ENCODE data around the gene LRRC1.

Gene LRRC1

DNA sequence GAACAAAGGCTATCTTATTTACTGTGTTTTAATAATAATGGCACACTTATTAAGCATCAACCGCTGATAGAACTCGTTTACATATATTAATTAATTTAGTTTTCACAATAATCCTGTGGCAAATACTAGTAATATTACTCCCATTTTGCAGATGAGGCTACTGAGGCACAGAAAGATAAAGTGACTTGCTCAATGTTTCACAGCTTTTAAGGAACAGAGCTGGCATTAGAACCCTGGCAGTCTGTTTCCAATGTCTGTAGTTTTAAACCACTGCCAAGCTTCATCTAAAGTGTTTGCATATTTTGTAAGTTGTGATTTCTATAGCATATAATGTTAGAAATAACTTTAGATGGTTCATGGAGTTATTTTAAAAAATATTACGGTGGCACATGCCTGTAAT is 38.4 kb upstream of the LRRC1 start:
- TF ChIP-seq, protein P1, sequence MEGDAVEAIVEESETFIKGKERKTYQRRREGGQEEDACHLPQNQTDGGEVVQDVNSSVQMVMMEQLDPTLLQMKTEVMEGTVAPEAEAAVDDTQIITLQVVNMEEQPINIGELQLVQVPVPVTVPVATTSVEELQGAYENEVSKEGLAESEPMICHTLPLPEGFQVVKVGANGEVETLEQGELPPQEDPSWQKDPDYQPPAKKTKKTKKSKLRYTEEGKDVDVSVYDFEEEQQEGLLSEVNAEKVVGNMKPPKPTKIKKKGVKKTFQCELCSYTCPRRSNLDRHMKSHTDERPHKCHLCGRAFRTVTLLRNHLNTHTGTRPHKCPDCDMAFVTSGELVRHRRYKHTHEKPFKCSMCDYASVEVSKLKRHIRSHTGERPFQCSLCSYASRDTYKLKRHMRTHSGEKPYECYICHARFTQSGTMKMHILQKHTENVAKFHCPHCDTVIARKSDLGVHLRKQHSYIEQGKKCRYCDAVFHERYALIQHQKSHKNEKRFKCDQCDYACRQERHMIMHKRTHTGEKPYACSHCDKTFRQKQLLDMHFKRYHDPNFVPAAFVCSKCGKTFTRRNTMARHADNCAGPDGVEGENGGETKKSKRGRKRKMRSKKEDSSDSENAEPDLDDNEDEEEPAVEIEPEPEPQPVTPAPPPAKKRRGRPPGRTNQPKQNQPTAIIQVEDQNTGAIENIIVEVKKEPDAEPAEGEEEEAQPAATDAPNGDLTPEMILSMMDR (IDR thresholded peaks at IDR 0.05) = no peak

GRCh38 chr6:53758496-53758895 is 36.3 kb upstream of the LRRC1 start:
- TF ChIP-seq, protein P1 (IDR thresholded peaks at IDR 0.05) = no peak

DNA sequence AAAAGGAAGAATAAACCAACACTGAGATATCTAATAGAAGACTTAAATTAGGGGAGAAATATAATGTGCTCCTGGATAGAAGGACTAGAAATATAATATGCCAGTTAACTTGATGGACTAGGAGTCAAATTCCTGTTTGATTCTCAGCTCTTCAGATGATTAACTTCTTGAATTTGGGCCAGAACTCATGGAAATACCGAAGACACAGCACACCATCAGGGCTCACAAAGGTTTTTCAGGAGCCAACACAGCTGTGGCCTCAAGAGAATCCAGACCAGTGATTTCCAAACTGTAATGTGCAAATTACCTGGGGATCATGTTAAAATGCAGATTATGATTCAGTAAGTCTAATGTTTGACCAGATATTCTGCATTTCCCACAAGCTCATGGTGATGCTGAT is 33.8 kb upstream of the LRRC1 start:
- TF ChIP-seq, protein P1 (IDR thresholded peaks at IDR 0.05) = no peak

- TF ChIP-seq, protein P1 (IDR thresholded peaks at IDR 0.05) = no peak
These were observed 29.5 kb upstream of the LRRC1 start for GRCh38 chr6:53765270-53765669.

GRCh38 chr6:53766930-53767329 is 27.9 kb upstream of the LRRC1 start:
- TF ChIP-seq, protein P1 (IDR thresholded peaks at IDR 0.05) = no peak

- TF ChIP-seq, protein P1 (IDR thresholded peaks at IDR 0.05) = no peak
These were observed 26.9 kb upstream of the LRRC1 start for GRCh38 chr6:53767941-53768340.

GRCh38 chr6:53768636-53769035 is 26.2 kb upstream of the LRRC1 start:
- TF ChIP-seq, protein P1 (IDR thresholded peaks at IDR 0.05) = no peak

GRCh38 chr6:53770780-53771249 is 24.0 kb upstream of the LRRC1 start:
- TF ChIP-seq, protein P1 (IDR thresholded peaks at IDR 0.05) = no peak
